Keratinocyte (primary cell): ENCODE data around the gene SERPINB10.

Experiments used
- CTCF ChIP-seq, 3 experiments: IDR thresholded peaks in 1 of 3; conservative IDR thresholded peaks in 1 of 3; optimal IDR thresholded peaks in 1 of 3; 2 replicates in 2 of 3; 3 replicates in 1 of 3; pipeline versions ENCODE3 to v1.5.1; 2011; ENCODE audit warnings: low read length in 3 of 3, mild to moderate bottlenecking in 3 of 3, moderate library complexity in 2 of 3, control low read depth in 1 of 3, inconsistent platforms in 1 of 3; ENCODE audit not compliant: insufficient read depth in 2 of 3; ENCODE audit errors: extremely low read depth in 1 of 3
- EZH2 ChIP-seq: IDR thresholded peaks from one replicate; pipeline ENCODE4 v1.6.1; 2012; ENCODE audit warnings: inconsistent platforms, mild to moderate bottlenecking, low read length, moderate library complexity

GRCh38 chr18:63858456-63858855 lies 49.3 kb upstream of the SERPINB10 start:
- TF ChIP-seq CTCF (optimal IDR thresholded peaks at IDR 0.05 in 1 of 3, IDR thresholded peaks at IDR 0.05 in 1 of 3, conservative IDR thresholded peaks at IDR 0.05 in 1 of 3; ENCODE audit: extremely low read depth in 1 of 3, insufficient read depth in 2 of 3, low read length in 3 of 3) (no peak), EZH2 (no peak)
